ENCODE data around the gene ARMC10. TPM values are rescaled to one million over a fixed set of nuclear protein-coding genes. Genes with fewer than 3 reads are reported as not detected.

Gene ARMC10
- total RNA-seq, 1 donor from 2014 or later: 24.9 TPM

GRCh38 chr7:103132995-103133688, 58.2 kb downstream of the ARMC10 start:
- Mint-ChIP-seq H3K4me1 (peaks cover 13% of the 10 kb centered on the region), H3K27ac (no peak overlapping the region), H3K9me3 (no peaks in the 10 kb centered on the region), H3K27me3 (no peaks in the 10 kb centered on the region), H3K36me3 (ENCODE audit: low read depth) (peaks cover 5% of the 10 kb centered on the region), H3K4me3 (no peak overlapping the region)
- CTCF ChIA-PET: no interaction called here
- intact Hi-C loops (cut with micrococcal nuclease): no loop called here
- DNase-seq: no peak
- POLR2A ChIA-PET: no interaction called here
- TF ChIP-seq CTCF (IDR thresholded peaks at IDR 0.05): no peak
- no peak for ATAC-seq (ENCODE audit: low read depth)

- no peak for TF ChIP-seq CTCF (IDR thresholded peaks at IDR 0.05)
- ATAC-seq (ENCODE audit: low read depth) (no peak), DNase-seq (no peak)
- Mint-ChIP-seq H3K9me3 (no peaks in the 10 kb centered on the region), H3K4me3 (no peak overlapping the region), H3K36me3 (ENCODE audit: low read depth) (peaks cover 2% of the 10 kb centered on the region), H3K4me1 (peaks cover 11% of the 10 kb centered on the region), H3K27ac (no peak overlapping the region), H3K27me3 (no peaks in the 10 kb centered on the region)
- intact Hi-C loops (cut with micrococcal nuclease): no loop called here
- ChIA-PET CTCF (no interaction called here), POLR2A (no interaction called here)
These were observed 60.1 kb downstream of the ARMC10 start for GRCh38 chr7:103134836-103135554.

GRCh38 chr7:103140061-103140460, 65.1 kb downstream of the ARMC10 start:
- intact Hi-C loops (cut with micrococcal nuclease): no loop called here
- ChIA-PET CTCF (no interaction called here), POLR2A (no interaction called here)
- Mint-ChIP-seq H3K9me3 (no peaks in the 10 kb centered on the region), H3K27ac (no peak overlapping the region), H3K27me3 (no peaks in the 10 kb centered on the region), H3K4me1 (no peaks in the 10 kb centered on the region), H3K36me3 (ENCODE audit: low read depth) (peaks cover 10% of the 10 kb centered on the region), H3K4me3 (no peak overlapping the region)
- no peak for TF ChIP-seq CTCF (IDR thresholded peaks at IDR 0.05)
- DNase-seq (no peak), ATAC-seq (ENCODE audit: low read depth) (no peak)

- no peak overlapping the region for H3K27ac Mint-ChIP-seq
These were observed 65.7 kb downstream of the ARMC10 start for GRCh38 chr7:103140685-103141084.

More at GRCh38 chr7:103140685-103141084, 65.7 kb downstream of the ARMC10 start:
- no peak for TF ChIP-seq CTCF (IDR thresholded peaks at IDR 0.05)
- CTCF ChIA-PET: no interaction called here
- peaks cover 3% of the 10 kb centered on the region for H3K4me1 Mint-ChIP-seq
- DNase-seq: no peak
- POLR2A ChIA-PET: interaction anchor here (0.6 to 0.7 kb wide), 3 partner anchors 22 to 760 kb away, joined by 5 to 19 read pairs (median 5); no protein-coding TSS in a partner anchor
- H3K36me3 Mint-ChIP-seq (ENCODE audit: low read depth): peaks cover 10% of the 10 kb centered on the region
- intact Hi-C loops (cut with micrococcal nuclease): no loop called here
- no peaks in the 10 kb centered on the region for H3K9me3 Mint-ChIP-seq
- ATAC-seq (ENCODE audit: low read depth): no peak
- no peak overlapping the region for H3K4me3 Mint-ChIP-seq
- H3K27me3 Mint-ChIP-seq: no peaks in the 10 kb centered on the region
